NT2/D1 (cell line): ENCODE measurements around the gene GLIS1.

Source experiments
- SUZ12 ChIP-seq: IDR thresholded peaks from 2 replicates; pipeline ENCODE4 v1.6.1; 2011; ENCODE audit not compliant: insufficient read length, insufficient read depth; ENCODE audit errors: extremely low read depth
- YY1 ChIP-seq: IDR thresholded peaks from 2 replicates; pipeline ENCODE4 v1.6.1; 2011; ENCODE audit not compliant: insufficient read length, insufficient read depth
- ZNF274 ChIP-seq: IDR thresholded peaks from 2 replicates; pipeline ENCODE4 v1.6.1; 2011; ENCODE audit warnings: mild to moderate bottlenecking, low read depth, low read length

GRCh38 chr1:53694718-53695091, 44.3 kb downstream of the GLIS1 start:
- TF ChIP-seq SUZ12 = no peak
- TF ChIP-seq ZNF274 = no peak
- no peak for TF ChIP-seq YY1
